Neutrophil (primary cell): ENCODE data around the gene PAPOLA.

Experiments used
- H3K27ac ChIP-seq: fragments of 200-600 bp; sonication (generic); 2 replicates; pipeline ENCODE4 v1.5.1; 2016; ENCODE audit warnings: mild to moderate bottlenecking, moderate library complexity
- H3K27me3 ChIP-seq: fragments of 200-600 bp; sonication (generic); 2 replicates; pipeline ENCODE4 v1.6.0; 2016; ENCODE audit warnings: mild to moderate bottlenecking
- H3K36me3 ChIP-seq: fragments of 200-600 bp; sonication (generic); 2 replicates; pipeline ENCODE4 v1.5.1; 2017
- H3K4me1 ChIP-seq, 2 experiments: fragments of 200-600 bp in 1 of 2; sonication (generic) in 1 of 2; 1 replicate in 1 of 2; 2 replicates in 1 of 2; pipeline versions ENCODE4 v1.5.1 to v1.6.1; 2013 to 2016; ENCODE audit warnings: low read depth in 1 of 2, low read length in 1 of 2, mild to moderate bottlenecking in 1 of 2, moderate library complexity in 1 of 2; ENCODE audit not compliant: control insufficient read depth in 1 of 2, insufficient read depth in 1 of 2
- H3K4me3 ChIP-seq, 2 experiments: fragments of 200-600 bp in 1 of 2; sonication (generic) in 1 of 2; 1 replicate in 1 of 2; 2 replicates in 1 of 2; pipeline ENCODE4 v1.5.1; 2013 to 2016; ENCODE audit warnings: low read depth in 1 of 2, low read length in 1 of 2, mild to moderate bottlenecking in 1 of 2, moderate library complexity in 1 of 2
- H3K9me3 ChIP-seq: fragments of 200-600 bp; sonication (generic); 2 replicates; pipeline ENCODE4 v1.5.1; 2016
- TF ChIP-seq, protein P1 (sequence below): fragments of 200-600 bp; sonication (generic); IDR thresholded peaks from 2 replicates; pipeline ENCODE4 v1.5.1; 2016; ENCODE audit warnings: antibody characterized with exemption

PAPOLA gene

DNA sequence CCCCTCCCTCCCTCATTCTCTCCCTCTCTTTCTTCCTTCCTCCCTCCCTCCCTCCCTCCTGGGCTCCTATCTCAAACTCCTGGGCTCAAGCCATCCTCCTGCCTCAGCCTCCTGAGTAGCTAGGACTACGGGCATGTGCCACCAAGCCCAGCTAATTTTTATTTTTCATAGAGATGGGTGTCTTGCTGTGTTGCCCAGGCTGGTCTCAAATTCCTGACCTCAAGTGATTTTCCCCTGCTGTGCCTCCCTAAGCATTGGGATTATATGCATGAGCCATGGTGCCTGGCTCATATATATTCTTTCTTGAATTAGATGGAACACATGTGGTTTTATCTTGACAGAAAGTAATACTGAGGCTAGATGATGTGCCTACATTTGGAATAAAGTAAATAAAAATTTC lies 14.2 kb downstream of the PAPOLA start:
- Histone ChIP-seq H3K4me1 (no peaks in the 10 kb centered on the region), H3K4me3 (no peak overlapping the region), H3K27me3 (no peaks in the 10 kb centered on the region), H3K27ac (no peak overlapping the region), H3K9me3 (no peaks in the 10 kb centered on the region), H3K36me3 (peaks cover 16% of the 10 kb centered on the region)
- TF ChIP-seq, protein P1, sequence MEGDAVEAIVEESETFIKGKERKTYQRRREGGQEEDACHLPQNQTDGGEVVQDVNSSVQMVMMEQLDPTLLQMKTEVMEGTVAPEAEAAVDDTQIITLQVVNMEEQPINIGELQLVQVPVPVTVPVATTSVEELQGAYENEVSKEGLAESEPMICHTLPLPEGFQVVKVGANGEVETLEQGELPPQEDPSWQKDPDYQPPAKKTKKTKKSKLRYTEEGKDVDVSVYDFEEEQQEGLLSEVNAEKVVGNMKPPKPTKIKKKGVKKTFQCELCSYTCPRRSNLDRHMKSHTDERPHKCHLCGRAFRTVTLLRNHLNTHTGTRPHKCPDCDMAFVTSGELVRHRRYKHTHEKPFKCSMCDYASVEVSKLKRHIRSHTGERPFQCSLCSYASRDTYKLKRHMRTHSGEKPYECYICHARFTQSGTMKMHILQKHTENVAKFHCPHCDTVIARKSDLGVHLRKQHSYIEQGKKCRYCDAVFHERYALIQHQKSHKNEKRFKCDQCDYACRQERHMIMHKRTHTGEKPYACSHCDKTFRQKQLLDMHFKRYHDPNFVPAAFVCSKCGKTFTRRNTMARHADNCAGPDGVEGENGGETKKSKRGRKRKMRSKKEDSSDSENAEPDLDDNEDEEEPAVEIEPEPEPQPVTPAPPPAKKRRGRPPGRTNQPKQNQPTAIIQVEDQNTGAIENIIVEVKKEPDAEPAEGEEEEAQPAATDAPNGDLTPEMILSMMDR = no peak

- H3K36me3 ChIP-seq = peaks cover 51% of the 10 kb centered on the region
- TF ChIP-seq, protein P1 = no peak
- H3K9me3 ChIP-seq = no peaks in the 10 kb centered on the region
- H3K4me3 ChIP-seq = no peak overlapping the region
- peak overlapping the region; percentile 45 for H3K27ac ChIP-seq
- no peaks in the 10 kb centered on the region for H3K4me1 ChIP-seq
- no peaks in the 10 kb centered on the region for H3K27me3 ChIP-seq
These were observed 17.8 kb downstream of the PAPOLA start for GRCh38 chr14:96519970-96520369.

- TF ChIP-seq, protein P1 = no peak
- Histone ChIP-seq H3K4me3 (no peak overlapping the region), H3K27ac (no peak overlapping the region), H3K9me3 (no peaks in the 10 kb centered on the region), H3K27me3 (no peaks in the 10 kb centered on the region), H3K4me1 (no peaks in the 10 kb centered on the region), H3K36me3 (peaks cover 98% of the 10 kb centered on the region)
These were observed 23.3 kb downstream of the PAPOLA start for GRCh38 chr14:96525452-96525851.

- no peaks in the 10 kb centered on the region for H3K27me3 ChIP-seq
- H3K27ac ChIP-seq = no peak overlapping the region
- peaks cover 97% of the 10 kb centered on the region for H3K36me3 ChIP-seq
These were observed 30.4 kb downstream of the PAPOLA start for GRCh38 chr14:96532632-96533031.

GRCh38 chr14:96536807-96537206 lies 34.6 kb downstream of the PAPOLA start:
- no peaks in the 10 kb centered on the region for H3K9me3 ChIP-seq
- H3K36me3 ChIP-seq = peaks cover 58% of the 10 kb centered on the region
- no peaks in the 10 kb centered on the region for H3K27me3 ChIP-seq
- H3K4me3 ChIP-seq = no peak overlapping the region
- H3K27ac ChIP-seq = no peak overlapping the region
- TF ChIP-seq, protein P1 = no peak
- peaks cover 0 to 15% of the 10 kb centered on the region in 2 experiments for H3K4me1 ChIP-seq

More at GRCh38 chr14:96532632-96533031, 30.4 kb downstream of the PAPOLA start:
- H3K4me1 ChIP-seq = no peaks in the 10 kb centered on the region
- H3K9me3 ChIP-seq = no peaks in the 10 kb centered on the region
- TF ChIP-seq, protein P1 = no peak
- no peak overlapping the region for H3K4me3 ChIP-seq
